Measurements from ENCODE around the gene JAM3.

DNA sequence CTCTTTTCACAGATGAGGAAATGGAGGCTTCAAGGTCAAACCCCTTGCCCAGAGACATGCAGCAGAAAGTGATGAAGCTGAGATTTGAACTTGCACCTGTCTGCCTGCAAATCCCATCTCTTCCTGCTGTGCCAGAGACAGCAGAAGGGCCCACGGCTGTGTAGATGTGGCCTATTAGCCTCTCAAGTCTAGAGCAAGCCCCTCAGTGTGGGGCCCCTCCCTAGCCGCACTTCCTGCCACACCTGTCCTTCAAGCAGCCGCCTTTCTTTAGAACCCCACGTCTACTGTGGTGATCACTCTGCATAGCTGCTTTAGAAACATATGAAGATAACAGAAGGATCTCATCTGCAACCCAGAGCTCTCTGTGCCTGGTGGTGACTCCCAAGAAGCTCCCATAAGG is 41.2 kb upstream of the JAM3 start:
- TF ChIP-seq, protein P1, sequence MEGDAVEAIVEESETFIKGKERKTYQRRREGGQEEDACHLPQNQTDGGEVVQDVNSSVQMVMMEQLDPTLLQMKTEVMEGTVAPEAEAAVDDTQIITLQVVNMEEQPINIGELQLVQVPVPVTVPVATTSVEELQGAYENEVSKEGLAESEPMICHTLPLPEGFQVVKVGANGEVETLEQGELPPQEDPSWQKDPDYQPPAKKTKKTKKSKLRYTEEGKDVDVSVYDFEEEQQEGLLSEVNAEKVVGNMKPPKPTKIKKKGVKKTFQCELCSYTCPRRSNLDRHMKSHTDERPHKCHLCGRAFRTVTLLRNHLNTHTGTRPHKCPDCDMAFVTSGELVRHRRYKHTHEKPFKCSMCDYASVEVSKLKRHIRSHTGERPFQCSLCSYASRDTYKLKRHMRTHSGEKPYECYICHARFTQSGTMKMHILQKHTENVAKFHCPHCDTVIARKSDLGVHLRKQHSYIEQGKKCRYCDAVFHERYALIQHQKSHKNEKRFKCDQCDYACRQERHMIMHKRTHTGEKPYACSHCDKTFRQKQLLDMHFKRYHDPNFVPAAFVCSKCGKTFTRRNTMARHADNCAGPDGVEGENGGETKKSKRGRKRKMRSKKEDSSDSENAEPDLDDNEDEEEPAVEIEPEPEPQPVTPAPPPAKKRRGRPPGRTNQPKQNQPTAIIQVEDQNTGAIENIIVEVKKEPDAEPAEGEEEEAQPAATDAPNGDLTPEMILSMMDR (IDR thresholded peaks at IDR 0.05; ENCODE audit: insufficient read depth, low read length, poor library complexity, severe bottlenecking) = no peak
- no peak for TF ChIP-seq EZH2phosphoT487 (conservative IDR thresholded peaks at IDR 0.05; ENCODE audit: low read length)

Measured in SU-DHL-6 (cell line).